GM12891 (cell line): ENCODE measurements around the gene CTXND1.

ENCODE experiments used
- POLR2A ChIP-seq: IDR thresholded peaks from 2 replicates; pipeline ENCODE4 v1.6.1; 2011; ENCODE audit warnings: low read depth, low read length, control low read depth
- POLR2AphosphoS5 ChIP-seq: IDR thresholded peaks from 2 replicates; pipeline ENCODE4 v1.6.1; 2011; ENCODE audit warnings: low read depth, low read length, control low read depth
- TAF1 ChIP-seq: IDR thresholded peaks from 2 replicates; pipeline ENCODE4 v1.6.1; 2011; ENCODE audit warnings: low read depth, low read length, control low read depth

- TF ChIP-seq POLR2A (no peak), TAF1 (no peak), POLR2AphosphoS5 (no peak)
Observed at GRCh38 chr15:80161468-80162016, 90.5 kb downstream of the CTXND1 start.
